Measurements from ENCODE around the gene ADGRA1.

ADGRA1 gene

GRCh38 chr10:133117036-133117687 lies 29.4 kb downstream of the ADGRA1 start:
- no peaks in the 10 kb centered on the region for H3K36me3 ChIP-seq (ENCODE audit: low read depth)
- no peak overlapping the region for H3K27ac ChIP-seq (ENCODE audit: poor library complexity, severe bottlenecking)
- DNase-seq (ENCODE audit: low spot score) = no peak
- H3K4me1 ChIP-seq (ENCODE audit: insufficient read depth, poor library complexity, severe bottlenecking) = no peaks in the 10 kb centered on the region
- H3K27me3 ChIP-seq (ENCODE audit: insufficient read depth, poor library complexity, severe bottlenecking) = no peaks in the 10 kb centered on the region
- TF ChIP-seq, protein P1, sequence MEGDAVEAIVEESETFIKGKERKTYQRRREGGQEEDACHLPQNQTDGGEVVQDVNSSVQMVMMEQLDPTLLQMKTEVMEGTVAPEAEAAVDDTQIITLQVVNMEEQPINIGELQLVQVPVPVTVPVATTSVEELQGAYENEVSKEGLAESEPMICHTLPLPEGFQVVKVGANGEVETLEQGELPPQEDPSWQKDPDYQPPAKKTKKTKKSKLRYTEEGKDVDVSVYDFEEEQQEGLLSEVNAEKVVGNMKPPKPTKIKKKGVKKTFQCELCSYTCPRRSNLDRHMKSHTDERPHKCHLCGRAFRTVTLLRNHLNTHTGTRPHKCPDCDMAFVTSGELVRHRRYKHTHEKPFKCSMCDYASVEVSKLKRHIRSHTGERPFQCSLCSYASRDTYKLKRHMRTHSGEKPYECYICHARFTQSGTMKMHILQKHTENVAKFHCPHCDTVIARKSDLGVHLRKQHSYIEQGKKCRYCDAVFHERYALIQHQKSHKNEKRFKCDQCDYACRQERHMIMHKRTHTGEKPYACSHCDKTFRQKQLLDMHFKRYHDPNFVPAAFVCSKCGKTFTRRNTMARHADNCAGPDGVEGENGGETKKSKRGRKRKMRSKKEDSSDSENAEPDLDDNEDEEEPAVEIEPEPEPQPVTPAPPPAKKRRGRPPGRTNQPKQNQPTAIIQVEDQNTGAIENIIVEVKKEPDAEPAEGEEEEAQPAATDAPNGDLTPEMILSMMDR (IDR thresholded peaks at IDR 0.05; ENCODE audit: poor library complexity, severe bottlenecking) = no peak
- H3K4me3 ChIP-seq (ENCODE audit: severe bottlenecking) = no peak overlapping the region
- ATAC-seq (ENCODE audit: low read depth) = no peak
- H3K9me3 ChIP-seq (ENCODE audit: severe bottlenecking) = no peaks in the 10 kb centered on the region

DNA sequence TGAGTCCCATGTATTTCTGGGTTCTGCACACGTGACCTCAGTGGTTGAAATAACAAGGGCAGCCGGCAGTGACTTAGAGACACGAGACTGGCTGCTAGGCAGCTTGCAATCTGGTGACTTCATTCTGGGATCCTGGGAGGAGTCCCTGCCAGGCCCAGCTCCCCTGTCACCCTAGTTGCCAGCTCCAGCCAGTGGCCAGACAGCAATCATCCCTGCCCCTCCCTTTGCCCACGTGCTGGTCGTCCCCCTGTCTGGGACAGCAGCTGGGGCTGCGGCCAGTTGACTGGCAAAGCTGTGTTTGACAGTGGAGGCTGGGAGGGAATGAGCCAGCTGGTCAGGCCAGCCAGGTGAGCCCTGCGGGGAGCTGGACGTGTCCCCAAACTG lies 30.0 kb downstream of the ADGRA1 start:
- ATAC-seq (ENCODE audit: low read depth) = no peak
- Histone ChIP-seq H3K36me3 (ENCODE audit: low read depth) (no peaks in the 10 kb centered on the region), H3K9me3 (ENCODE audit: severe bottlenecking) (no peaks in the 10 kb centered on the region), H3K27me3 (ENCODE audit: insufficient read depth, poor library complexity, severe bottlenecking) (no peaks in the 10 kb centered on the region), H3K27ac (ENCODE audit: poor library complexity, severe bottlenecking) (no peak overlapping the region), H3K4me1 (ENCODE audit: insufficient read depth, poor library complexity, severe bottlenecking) (no peaks in the 10 kb centered on the region), H3K4me3 (ENCODE audit: severe bottlenecking) (no peak overlapping the region)
- no peak for DNase-seq (ENCODE audit: low spot score)
- TF ChIP-seq, protein P1 (IDR thresholded peaks at IDR 0.05; ENCODE audit: poor library complexity, severe bottlenecking) = no peak

GRCh38 chr10:133121479-133121878 lies 33.8 kb downstream of the ADGRA1 start:
- Histone ChIP-seq H3K36me3 (ENCODE audit: low read depth) (no peaks in the 10 kb centered on the region), H3K4me1 (ENCODE audit: insufficient read depth, poor library complexity, severe bottlenecking) (no peaks in the 10 kb centered on the region), H3K9me3 (ENCODE audit: severe bottlenecking) (no peaks in the 10 kb centered on the region), H3K27ac (ENCODE audit: poor library complexity, severe bottlenecking) (no peak overlapping the region), H3K27me3 (ENCODE audit: insufficient read depth, poor library complexity, severe bottlenecking) (peaks cover 3% of the 10 kb centered on the region), H3K4me3 (ENCODE audit: severe bottlenecking) (no peak overlapping the region)
- no peak for ATAC-seq (ENCODE audit: low read depth)
- no peak for DNase-seq (ENCODE audit: low spot score)
- TF ChIP-seq, protein P1 (IDR thresholded peaks at IDR 0.05; ENCODE audit: poor library complexity, severe bottlenecking) = no peak

- Histone ChIP-seq H3K4me3 (ENCODE audit: severe bottlenecking) (no peak overlapping the region), H3K36me3 (ENCODE audit: low read depth) (no peaks in the 10 kb centered on the region), H3K27me3 (ENCODE audit: insufficient read depth, poor library complexity, severe bottlenecking) (peaks cover 3% of the 10 kb centered on the region), H3K27ac (ENCODE audit: poor library complexity, severe bottlenecking) (no peak overlapping the region), H3K4me1 (ENCODE audit: insufficient read depth, poor library complexity, severe bottlenecking) (no peaks in the 10 kb centered on the region), H3K9me3 (ENCODE audit: severe bottlenecking) (no peaks in the 10 kb centered on the region)
- TF ChIP-seq, protein P1 (IDR thresholded peaks at IDR 0.05; ENCODE audit: poor library complexity, severe bottlenecking) = no peak
- DNase-seq (ENCODE audit: low spot score) = no peak
- ATAC-seq (ENCODE audit: low read depth) = no peak
These were observed 34.6 kb downstream of the ADGRA1 start for GRCh38 chr10:133122171-133122935.
